ENCODE results near the gene MYLK.

Gene MYLK

GRCh38 chr3:123757281-123757940 lies 126.7 kb downstream of the MYLK start:
- TF ChIP-seq FOXP2 (optimal IDR thresholded peaks at IDR 0.05; ENCODE audit: borderline replicate concordance, extremely low read depth, extremely low read length, insufficient read depth): peak; percentile 25
- no peak for TF ChIP-seq SIN3A (IDR thresholded peaks at IDR 0.05; ENCODE audit: borderline replicate concordance, insufficient read depth, low read length)

GRCh38 chr3:123755501-123755900 lies 128.6 kb downstream of the MYLK start:
- no peak for TF ChIP-seq FOXP2 (optimal IDR thresholded peaks at IDR 0.05; ENCODE audit: borderline replicate concordance, extremely low read depth, extremely low read length, insufficient read depth)
- TF ChIP-seq SIN3A (IDR thresholded peaks at IDR 0.05; ENCODE audit: borderline replicate concordance, insufficient read depth, low read length): no peak

- TF ChIP-seq TAF1 (IDR thresholded peaks at IDR 0.05; ENCODE audit: borderline replicate concordance, insufficient read depth, low read length) (no peak), SIN3A (IDR thresholded peaks at IDR 0.05; ENCODE audit: borderline replicate concordance, insufficient read depth, low read length) (no peak), FOXP2 (optimal IDR thresholded peaks at IDR 0.05; ENCODE audit: borderline replicate concordance, extremely low read depth, extremely low read length, insufficient read depth) (no peak), POLR2AphosphoS5 (IDR thresholded peaks at IDR 0.05; ENCODE audit: low read depth, low read length) (no peak), REST (IDR thresholded peaks at IDR 0.05; ENCODE audit: insufficient read depth in 1 of 2, low read depth in 2 of 2, low read length in 2 of 2) (no peak)
Measured at GRCh38 chr3:123755085-123755484, 129.0 kb downstream of the MYLK start.

- TF ChIP-seq TAF1 (IDR thresholded peaks at IDR 0.05; ENCODE audit: borderline replicate concordance, insufficient read depth, low read length): no peak
- TF ChIP-seq POLR2AphosphoS5 (IDR thresholded peaks at IDR 0.05; ENCODE audit: low read depth, low read length): no peak
- TF ChIP-seq SIN3A (IDR thresholded peaks at IDR 0.05; ENCODE audit: borderline replicate concordance, insufficient read depth, low read length): no peak
- no peak for TF ChIP-seq REST (IDR thresholded peaks at IDR 0.05; ENCODE audit: insufficient read depth in 1 of 2, low read depth in 2 of 2, low read length in 2 of 2)
- no peak for TF ChIP-seq FOXP2 (optimal IDR thresholded peaks at IDR 0.05; ENCODE audit: borderline replicate concordance, extremely low read depth, extremely low read length, insufficient read depth)
Measured at GRCh38 chr3:123753286-123753685, 130.8 kb downstream of the MYLK start.

- TF ChIP-seq REST (IDR thresholded peaks at IDR 0.05; ENCODE audit: insufficient read depth in 1 of 2, low read depth in 2 of 2, low read length in 2 of 2) (no peak), TAF1 (IDR thresholded peaks at IDR 0.05; ENCODE audit: borderline replicate concordance, insufficient read depth, low read length) (no peak), POLR2AphosphoS5 (IDR thresholded peaks at IDR 0.05; ENCODE audit: low read depth, low read length) (no peak), FOXP2 (optimal IDR thresholded peaks at IDR 0.05; ENCODE audit: borderline replicate concordance, extremely low read depth, extremely low read length, insufficient read depth) (no peak), SIN3A (IDR thresholded peaks at IDR 0.05; ENCODE audit: borderline replicate concordance, insufficient read depth, low read length) (no peak)
Measured at GRCh38 chr3:123752228-123752627, 131.9 kb downstream of the MYLK start.

- TF ChIP-seq FOXP2 (optimal IDR thresholded peaks at IDR 0.05; ENCODE audit: borderline replicate concordance, extremely low read depth, extremely low read length, insufficient read depth): no peak
- no peak for TF ChIP-seq SIN3A (IDR thresholded peaks at IDR 0.05; ENCODE audit: borderline replicate concordance, insufficient read depth, low read length)
- TF ChIP-seq REST (IDR thresholded peaks at IDR 0.05; ENCODE audit: insufficient read depth in 1 of 2, low read depth in 2 of 2, low read length in 2 of 2): no peak
- no peak for TF ChIP-seq TAF1 (IDR thresholded peaks at IDR 0.05; ENCODE audit: borderline replicate concordance, insufficient read depth, low read length)
- TF ChIP-seq POLR2AphosphoS5 (IDR thresholded peaks at IDR 0.05; ENCODE audit: low read depth, low read length): no peak
Measured at GRCh38 chr3:123751433-123751832, 132.7 kb downstream of the MYLK start.

All from PFSK-1 (cell line).